Lower lobe of right lung (tissue), 2 donors: Measurements from ENCODE around the gene TCF4. TPM values are rescaled to one million over a fixed set of nuclear protein-coding genes. Genes with fewer than 3 reads are reported as not detected.
A peak's percentile ranks its signal among the peaks of the same experiment; 100 is the strongest.

Experiments
- ATAC-seq, 2 donors: fragments of 200-7000 bp; cut with Tn5 transposase; one replicate each; pipeline ENCODE4 v1.9.1; 2020 to 2022; ENCODE audit warnings: mild to moderate bottlenecking in 2 of 2, moderate library complexity in 2 of 2
- DNase-seq: peaks from one replicate; pipeline ENCODE4 v3.0.0-alpha.2; 2020
- H3K27ac ChIP-seq: fragments of 200-600 bp; one replicate; pipeline ENCODE4 v1.8.0; 2022
- H3K27me3 ChIP-seq: fragments of 200-600 bp; one replicate; pipeline ENCODE4 v1.8.0; 2022; ENCODE audit warnings: low read depth
- H3K36me3 ChIP-seq: fragments of 200-600 bp; one replicate; pipeline ENCODE4 v1.8.0; 2022; ENCODE audit warnings: mild to moderate bottlenecking
- H3K4me1 ChIP-seq: fragments of 200-600 bp; one replicate; pipeline ENCODE4 v1.8.0; 2022
- H3K4me3 ChIP-seq: fragments of 200-600 bp; one replicate; pipeline ENCODE4 v1.8.0; 2022; ENCODE audit warnings: mild to moderate bottlenecking
- H3K9me3 ChIP-seq: fragments of 200-600 bp; one replicate; pipeline ENCODE4 v1.8.0; 2022
- CTCF ChIP-seq: fragments of 200-600 bp; IDR thresholded peaks from one replicate; pipeline ENCODE4 v1.8.0; 2022; ENCODE audit warnings: antibody characterized with exemption, mild to moderate bottlenecking
- intact Hi-C: fragments of 100-400 bp; cut with DNase I; formaldehyde crosslinking; loops from one replicate; pipeline ENCODE4 v1.11.0; 2022
- total RNA-seq: library from RNA; stranded (reverse); fragmentation: NEBNext Ultra II Directional; extraction: Animal tissue kit (Norgen Biotek cat#: 25700); gene quantifications from one replicate; pipeline ENCODE4 v1.2.1, GENCODE V29; 2021
- donor health status: DM: no; HTN: yes; CAD: no; lungs with severe emphysema.

TCF4 gene
- total RNA-seq, 1 donor from 2014 or later: 112 TPM

DNA sequence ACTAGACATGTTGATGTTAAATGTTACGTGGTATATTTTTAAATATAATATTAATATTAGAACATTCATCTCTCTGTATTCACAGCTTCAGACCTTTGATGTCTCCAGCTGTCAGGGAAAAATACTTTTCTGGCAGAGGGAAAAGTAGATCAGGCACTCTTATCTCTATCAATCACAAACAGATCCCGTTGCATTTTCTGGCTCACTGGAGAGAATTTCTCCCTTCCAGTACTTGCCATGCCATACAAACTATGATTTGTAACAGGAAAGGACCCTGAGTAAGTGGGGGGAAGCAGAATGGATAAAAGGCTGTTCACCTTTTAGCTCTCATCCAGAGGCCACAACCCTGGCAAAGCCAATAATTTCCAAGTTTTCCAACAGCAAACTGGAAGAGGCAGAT lies 158.0 kb downstream of the TCF4 start:
- Histone ChIP-seq H3K27me3 (no peaks in the 10 kb centered on the region), H3K36me3 (no peaks in the 10 kb centered on the region), H3K9me3 (no peaks in the 10 kb centered on the region), H3K27ac (no peak overlapping the region), H3K4me1 (no peaks in the 10 kb centered on the region), H3K4me3 (no peak overlapping the region)
- no peak for TF ChIP-seq CTCF
- intact Hi-C loops: no loop called here
- DNase-seq: no peak
- no peak for ATAC-seq

DNA sequence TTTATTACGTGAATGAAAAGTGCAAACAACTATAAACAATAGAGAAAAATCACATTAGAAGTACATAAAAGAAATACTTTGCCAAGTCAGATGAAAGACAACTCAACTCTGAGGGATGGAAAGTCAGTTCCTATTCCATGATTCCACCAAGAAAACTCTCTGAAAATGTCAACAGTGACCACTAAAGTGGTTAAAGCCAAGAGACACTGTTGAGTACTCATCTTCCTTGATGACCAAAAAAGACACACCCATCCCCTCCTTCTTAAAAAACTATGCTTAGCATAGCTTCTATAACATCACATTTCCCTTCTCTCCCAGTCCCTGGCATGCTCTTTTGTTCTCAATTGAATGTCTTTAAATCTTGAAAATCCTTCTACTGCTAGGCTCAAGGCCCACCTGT lies 160.0 kb downstream of the TCF4 start:
- ATAC-seq (no peak), DNase-seq (no peak)
- Histone ChIP-seq H3K27ac (no peak overlapping the region), H3K9me3 (no peaks in the 10 kb centered on the region), H3K36me3 (no peaks in the 10 kb centered on the region), H3K27me3 (no peaks in the 10 kb centered on the region), H3K4me1 (no peaks in the 10 kb centered on the region), H3K4me3 (no peak overlapping the region)
- no peak for TF ChIP-seq CTCF
- intact Hi-C loops: no loop called here

DNA sequence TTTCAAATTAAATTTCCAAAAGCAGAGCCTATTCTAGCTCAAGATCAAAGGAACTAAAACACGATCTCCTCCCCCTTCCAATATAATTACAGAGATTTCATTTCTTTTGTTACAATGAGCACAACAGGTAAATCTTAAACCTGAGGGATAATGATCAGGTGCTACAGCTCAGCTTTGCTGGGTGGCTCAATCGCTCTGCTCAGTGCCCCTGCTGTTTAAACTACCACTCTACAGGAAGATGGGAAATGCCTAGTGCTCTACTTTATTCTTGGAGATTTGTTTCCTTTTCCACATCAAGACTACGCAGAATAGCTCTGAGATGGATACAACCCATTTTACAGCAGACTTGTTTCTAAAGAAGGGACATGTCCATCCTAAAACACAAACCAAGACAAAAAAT lies 162.3 kb downstream of the TCF4 start:
- Histone ChIP-seq H3K4me3 (no peak overlapping the region), H3K36me3 (no peaks in the 10 kb centered on the region), H3K9me3 (no peaks in the 10 kb centered on the region), H3K4me1 (no peaks in the 10 kb centered on the region), H3K27ac (no peak overlapping the region), H3K27me3 (no peaks in the 10 kb centered on the region)
- no peak for TF ChIP-seq CTCF
- intact Hi-C loops: no loop called here
- no peak for ATAC-seq
- no peak for DNase-seq

DNA sequence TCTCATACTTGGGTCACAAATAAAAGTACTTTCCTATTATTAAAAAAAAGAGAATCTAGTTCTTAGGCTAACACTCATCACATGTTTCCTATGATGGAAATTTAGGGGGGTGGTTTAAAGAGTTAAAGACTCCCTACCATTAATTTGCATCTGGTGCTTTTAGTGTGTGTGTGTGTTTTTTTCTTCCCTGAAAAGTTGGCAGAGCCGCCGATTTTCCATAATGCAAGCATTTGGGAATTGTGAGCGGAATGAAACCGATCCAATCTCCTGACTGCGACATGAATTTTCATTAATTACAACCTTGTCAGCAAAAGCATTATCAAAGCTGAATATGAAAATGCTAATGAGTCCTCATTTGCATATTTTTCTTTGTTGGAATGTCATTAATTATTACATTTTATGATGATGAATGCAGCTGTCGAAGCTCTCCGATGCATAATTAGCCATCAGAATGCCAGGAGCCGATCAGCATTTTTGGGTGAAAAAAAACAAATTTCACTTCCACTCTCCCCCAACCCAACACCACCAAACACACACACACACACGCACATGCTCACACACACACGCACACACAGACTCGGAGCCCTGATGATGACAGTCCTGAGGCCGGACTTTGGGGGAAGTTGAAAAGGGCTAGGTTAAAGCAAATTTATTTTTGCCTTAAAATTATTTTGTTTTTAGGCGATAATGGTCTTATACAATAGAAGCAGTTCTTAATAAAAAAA lies 165.4 kb downstream of the TCF4 start:
- DNase-seq: no peak
- Histone ChIP-seq H3K4me3 (peak overlapping the region; percentile 32), H3K27me3 (no peaks in the 10 kb centered on the region), H3K36me3 (no peaks in the 10 kb centered on the region), H3K27ac (peak overlapping the region; percentile 66), H3K9me3 (no peaks in the 10 kb centered on the region), H3K4me1 (peaks cover 14% of the 10 kb centered on the region)
- TF ChIP-seq CTCF: no peak
- ATAC-seq: no peak
- intact Hi-C loops: no loop called here

- DNase-seq: no peak
- no peaks in the 10 kb centered on the region for H3K9me3 ChIP-seq
- intact Hi-C loops: no loop called here
- peak overlapping the region; percentile 66 for H3K27ac ChIP-seq
- TF ChIP-seq CTCF: no peak
- H3K4me3 ChIP-seq: peak overlapping the region; percentile 32
- no peak for ATAC-seq
- H3K36me3 ChIP-seq: no peaks in the 10 kb centered on the region
- peaks cover 20% of the 10 kb centered on the region for H3K4me1 ChIP-seq
- H3K27me3 ChIP-seq: no peaks in the 10 kb centered on the region
Observed at GRCh38 chr18:55421615-55422419, 166.2 kb downstream of the TCF4 start.
